Amniotic stem cell (primary cell): ENCODE measurements around the gene FAM209B.
"Not testable (repeated sequence)": the region's sequence is repeated elsewhere in the genome, so short reads cannot be mapped to it uniquely, and the experiment has no call there.

Source experiments
- DNase-seq: peaks from one replicate; lab custom pipeline; 2025; lab: John Stamatoyannopoulos, UW

Gene FAM209B, protein sequence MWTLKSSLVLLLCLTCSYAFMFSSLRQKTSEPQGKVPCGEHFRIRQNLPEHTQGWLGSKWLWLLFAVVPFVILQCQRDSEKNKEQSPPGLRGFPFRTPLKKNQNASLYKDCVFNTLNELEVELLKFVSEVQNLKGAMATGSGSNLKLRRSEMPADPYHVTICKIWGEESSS

DNA sequence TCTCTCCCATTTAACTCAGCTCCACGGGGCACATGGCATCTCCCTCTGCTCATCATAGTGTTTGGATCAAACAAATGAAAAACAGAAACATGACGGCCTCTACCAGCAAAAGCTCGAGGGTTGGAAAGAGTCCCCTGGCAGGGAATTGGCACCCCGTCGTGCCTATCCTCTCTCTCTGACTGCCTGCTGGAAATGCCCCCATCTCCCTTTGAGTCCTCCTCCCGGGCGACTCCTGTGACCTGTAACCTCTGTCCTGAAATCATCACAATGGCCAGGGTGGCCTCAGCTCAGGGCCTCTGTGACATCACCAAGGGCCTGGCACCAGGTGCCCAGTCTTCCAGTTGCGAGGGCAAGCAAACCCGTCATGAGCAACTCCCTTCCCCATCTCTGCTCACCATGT, at the start of gene FAM209B:
FAM209B (plus strand) TSS at position 301 of the 400 bp plus-strand sequence; CDS start at position 397, 96 bp downstream.
- not testable (repeated sequence) for DNase-seq

DNA sequence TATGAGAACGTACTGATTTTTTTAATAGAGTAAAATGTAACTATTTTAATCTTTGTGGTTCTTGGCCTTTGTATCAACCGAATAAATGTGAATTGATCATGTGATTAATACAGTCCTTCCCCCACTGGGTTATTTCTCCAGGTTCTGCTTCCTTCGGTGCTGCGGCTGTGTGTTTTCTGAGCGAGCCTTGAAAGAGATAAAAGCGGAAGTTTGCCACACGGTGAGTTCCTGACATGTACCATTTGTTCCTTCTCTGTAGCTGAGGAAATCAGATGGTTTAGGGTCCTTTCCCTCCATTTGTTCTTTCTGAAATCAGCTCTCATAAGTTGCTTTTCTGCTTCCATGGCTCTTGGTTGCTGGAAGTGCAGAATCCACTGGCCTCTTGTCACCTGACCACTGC, 49.1 kb upstream of the FAM209B start:
- DNase-seq, result no peak

DNA sequence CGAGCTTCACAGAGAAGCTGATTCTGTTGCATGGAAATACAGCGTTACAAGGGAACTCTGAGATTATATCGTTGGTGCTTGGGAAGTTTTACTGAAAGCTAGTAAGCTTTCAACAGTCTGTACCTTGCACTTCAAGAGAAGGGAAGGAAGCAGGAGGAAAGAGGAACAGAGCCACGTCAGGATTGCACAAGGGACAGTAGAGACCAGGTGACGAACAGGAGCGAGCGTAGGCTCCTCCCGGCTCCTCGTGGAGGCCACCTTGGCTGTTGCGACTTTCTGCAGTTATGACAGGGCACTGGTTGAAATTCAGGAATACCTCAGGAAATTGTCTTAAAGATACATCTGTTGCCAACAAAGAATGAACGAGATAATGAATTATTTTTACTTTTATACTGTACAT, 45.8 kb upstream of the FAM209B start:
- no peak for DNase-seq

DNA sequence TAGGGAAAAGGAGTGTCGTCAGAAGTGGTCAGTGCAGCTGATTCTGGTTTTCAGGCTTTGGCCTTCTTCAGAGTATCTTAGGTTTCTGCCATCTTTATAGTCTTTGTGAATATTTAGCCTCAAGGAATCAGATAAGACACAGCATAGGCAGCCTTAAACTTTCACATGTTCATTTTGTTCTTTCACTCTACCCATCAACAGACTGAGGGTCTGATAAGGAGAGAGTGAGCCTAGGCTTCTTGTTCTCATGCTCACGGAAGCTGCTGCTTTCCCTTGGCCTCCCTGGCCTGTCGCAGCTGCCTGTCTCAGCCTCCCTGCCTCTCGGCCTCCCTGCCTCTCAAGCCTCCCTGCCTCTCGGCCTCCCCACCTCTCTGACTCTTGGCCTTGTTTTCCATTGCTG, 44.5 kb upstream of the FAM209B start:
- DNase-seq, result no peak

DNA sequence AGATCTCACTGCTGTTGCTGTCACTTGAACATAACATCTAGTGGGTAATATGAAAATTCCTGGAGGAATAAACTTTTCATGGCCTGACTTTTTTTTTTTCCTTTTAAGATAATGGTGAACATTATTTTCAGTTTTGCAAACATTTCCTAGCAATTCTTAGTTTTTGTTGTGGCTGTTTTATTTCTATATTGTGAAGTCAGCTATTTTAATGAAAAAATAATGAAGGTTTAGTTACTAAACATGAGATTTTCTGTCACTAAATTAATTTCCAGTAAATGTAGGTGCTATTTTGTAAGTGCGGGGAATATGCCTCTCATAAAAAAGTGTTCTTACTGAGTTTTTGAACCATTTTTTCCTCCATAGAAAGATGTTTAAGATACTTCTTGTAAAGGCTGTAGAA, 31.9 kb upstream of the FAM209B start:
- DNase-seq, result no peak

DNA sequence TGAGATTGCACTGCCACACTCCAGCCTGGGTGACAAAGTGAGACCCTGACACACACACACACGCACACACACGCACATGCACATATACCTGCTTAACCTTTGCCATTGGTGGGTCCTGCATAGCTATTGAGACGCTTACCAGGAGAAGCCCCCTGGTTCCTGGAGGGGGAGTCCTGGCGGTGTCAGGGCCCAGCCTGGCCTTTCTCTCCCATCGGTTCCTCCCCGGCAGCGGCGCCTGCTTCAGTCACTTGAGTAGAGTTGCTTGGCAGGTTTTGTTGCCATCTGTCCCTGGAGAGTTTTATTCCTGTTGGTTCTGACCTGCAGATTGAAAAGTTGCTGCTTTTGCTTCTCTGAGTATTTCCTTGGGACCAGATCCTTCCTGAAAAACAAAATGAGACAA, 29.1 kb upstream of the FAM209B start:
- DNase-seq, result no peak

DNA sequence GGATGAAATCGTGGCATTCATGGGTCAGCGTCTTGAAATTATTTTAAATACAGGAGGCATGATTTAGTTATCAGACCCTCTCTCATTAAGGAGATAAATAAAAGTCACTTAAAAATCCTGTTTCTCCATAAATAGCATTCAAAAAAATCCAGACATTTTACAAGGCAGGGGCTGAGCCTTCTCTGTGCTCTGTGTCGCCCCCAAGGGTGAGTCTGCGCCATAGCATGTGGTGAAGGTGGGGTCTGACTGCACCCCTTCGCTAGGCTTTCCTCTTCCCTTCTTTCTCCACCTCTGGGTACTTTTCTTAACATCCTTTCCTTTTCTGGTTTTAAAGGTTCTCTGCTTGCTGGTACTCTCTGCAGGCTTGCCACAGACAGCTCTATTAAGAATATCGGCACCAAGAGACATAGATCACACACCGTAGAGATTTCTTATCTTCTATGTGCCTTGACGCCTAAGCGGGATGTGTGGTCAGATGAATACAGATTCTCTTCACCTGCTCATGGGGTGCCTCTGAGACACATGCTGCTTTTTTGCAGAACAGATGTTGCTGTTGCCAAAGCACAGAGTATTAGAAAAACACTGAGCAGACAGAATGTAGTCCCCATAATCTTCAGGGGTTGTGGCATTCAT, 28.6 kb upstream of the FAM209B start:
- DNase-seq, result no peak

DNA sequence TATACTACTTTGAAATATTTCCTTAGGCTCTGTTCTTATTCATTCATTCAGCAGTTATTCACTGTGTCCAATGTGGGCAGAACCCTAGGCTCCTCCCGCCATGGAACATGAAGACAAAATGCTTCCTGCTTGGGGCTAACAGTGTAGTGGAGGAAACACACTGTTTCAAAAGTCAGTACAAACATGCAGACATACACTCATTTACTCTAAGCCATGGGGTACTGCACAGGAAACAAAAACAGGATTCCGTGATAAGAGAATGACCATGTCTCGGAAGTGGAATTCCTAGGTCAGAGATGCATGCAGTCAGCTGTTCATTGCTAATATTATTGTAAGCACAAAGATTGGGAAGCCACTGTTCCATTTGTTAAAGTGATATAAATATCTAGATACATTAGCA, 26.9 kb upstream of the FAM209B start:
- no peak for DNase-seq

DNA sequence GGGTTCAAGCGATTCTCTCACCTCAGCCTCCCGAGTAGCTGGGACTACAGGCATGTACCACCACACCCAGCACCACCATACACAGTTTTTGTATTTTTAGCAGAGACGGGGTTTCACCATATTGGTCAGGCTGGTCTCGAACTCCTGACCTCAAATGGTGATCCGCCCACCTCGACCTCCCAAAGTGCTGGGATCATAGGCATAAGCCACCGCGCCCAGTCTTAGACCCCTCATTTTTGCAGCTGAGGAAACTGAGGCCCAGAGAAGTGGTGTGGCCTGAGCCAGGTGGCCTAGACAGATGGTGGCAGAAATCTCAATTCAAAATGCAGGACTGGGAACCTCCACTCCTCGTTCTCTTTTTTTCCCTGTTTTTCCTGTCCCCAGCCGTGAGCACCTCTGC, 21.1 kb upstream of the FAM209B start:
- no peak for DNase-seq

DNA sequence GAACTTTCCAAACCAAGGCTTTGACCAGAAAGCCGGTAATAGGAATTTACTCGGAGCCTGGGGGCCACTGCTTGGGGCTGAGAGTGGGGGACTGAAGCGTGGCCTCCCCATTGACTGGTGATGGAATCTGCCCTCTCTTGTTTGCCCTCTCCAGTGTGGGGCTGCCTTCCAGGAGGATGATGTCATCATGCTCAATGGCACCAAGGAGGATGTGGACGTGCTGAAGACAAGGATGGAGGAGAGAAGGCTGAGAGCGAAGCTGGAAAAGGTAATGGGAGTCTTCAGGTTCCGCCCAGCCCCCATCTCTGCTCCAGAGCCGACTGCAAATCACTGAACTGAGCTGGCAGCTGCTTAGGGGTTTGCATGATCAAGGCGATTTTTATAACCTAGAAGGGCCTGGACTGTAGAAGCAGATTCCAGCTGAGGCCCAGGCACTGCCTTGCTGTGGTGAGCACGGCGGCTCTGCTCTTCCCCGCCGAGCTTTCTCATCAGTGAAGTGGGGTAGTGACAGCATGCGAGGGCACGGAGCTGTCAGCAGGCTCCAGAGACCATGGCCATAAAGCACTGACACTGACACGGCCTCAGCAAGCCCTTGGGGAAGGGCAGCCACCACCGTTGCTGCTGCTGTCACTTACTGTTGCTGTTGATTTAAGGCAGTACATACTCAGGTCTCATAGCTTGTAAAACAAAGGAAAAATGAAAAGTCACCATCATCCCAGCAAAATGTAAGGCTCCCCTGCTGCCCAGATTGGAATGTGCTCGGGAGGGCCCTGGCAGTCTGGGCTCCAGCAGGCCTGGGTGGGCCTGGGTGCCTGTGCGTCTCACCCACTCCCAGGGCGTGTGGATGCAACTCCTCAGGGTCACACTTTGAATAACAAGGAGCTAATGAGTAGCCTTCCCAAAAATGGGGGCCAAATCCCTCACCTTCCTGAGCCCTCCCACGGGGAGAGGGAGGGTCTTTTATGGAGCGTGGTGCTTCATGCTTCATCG, 19.6 kb upstream of the FAM209B start:
- no peak for DNase-seq

DNA sequence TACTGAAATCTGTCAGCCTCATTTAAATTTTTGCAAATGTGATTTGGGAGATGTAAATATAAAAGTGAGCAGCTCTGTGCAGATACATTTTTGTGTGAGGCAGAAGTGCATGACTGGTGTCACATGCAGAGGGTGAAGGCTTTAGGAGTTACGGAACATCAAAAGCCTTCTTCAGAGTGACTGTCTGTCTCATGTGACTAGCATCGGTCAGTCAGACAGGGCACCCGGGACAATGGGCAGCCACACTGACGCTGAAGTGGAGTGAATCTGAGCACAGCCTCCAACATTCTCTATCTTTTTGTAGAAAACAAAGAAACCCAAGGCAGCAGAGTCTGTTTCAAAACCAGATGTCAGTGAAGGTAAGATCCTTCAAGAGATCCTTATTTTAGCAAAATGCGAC, 16.4 kb upstream of the FAM209B start:
- no peak for DNase-seq

DNA sequence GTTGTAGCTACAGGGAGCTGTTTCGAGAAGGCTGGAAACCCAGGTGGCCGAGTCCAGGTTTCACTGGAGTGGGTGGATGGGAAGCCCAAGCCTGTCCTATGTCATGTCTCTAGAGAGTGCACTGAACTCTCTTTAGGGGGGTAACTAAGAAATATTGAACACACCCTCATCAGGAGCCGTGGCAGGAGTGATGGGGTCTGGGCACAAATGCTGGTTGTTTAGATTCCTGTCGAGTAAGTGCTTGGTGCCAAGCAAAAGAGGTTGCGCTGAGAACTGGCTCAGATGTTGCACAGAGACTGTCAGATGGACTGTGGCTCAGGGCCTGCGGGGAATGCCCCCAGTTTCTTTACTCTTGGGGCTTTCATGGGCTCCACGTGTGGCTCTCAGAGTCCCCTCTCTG, 15.8 kb upstream of the FAM209B start:
- no peak for DNase-seq

DNA sequence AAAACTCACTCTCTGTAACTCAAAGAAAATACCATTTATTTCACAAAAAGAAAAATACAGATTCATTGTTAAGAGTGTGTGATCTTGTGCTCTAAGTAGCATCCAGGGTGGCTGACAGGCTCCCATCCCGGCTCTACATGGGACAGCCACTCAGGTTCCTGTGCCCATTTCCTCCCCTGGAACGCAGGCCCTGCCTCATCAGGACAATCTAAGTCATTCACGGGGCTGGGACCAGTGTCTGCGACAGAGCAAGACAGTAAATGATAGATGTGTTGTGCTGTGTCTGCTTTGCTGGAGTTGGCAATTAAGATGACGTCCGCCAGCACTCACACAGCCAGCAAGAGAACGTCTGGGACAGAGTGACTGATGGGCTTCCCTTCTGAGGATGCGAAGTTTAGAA, 15.4 kb upstream of the FAM209B start:
- no peak for DNase-seq

DNA sequence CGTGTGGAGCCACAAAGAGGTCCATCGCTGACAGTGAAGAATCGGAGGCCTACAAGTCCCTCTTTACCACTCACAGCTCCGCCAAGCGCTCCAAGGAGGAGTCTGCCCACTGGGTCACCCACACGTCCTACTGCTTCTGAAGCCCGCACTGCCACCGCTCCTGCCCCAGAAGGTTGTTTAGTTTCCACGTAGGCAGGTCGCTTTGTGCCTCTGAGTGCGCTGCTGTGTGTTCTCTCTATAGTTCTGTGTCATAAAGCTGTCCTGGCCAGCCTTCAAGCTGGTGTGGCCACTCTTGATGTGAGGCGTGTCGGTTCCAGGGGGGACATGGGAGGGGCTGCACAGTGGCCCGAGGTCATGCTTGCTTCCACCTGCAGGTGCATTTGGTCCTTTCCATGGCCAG, 14.9 kb upstream of the FAM209B start:
- DNase-seq, result no peak

DNA sequence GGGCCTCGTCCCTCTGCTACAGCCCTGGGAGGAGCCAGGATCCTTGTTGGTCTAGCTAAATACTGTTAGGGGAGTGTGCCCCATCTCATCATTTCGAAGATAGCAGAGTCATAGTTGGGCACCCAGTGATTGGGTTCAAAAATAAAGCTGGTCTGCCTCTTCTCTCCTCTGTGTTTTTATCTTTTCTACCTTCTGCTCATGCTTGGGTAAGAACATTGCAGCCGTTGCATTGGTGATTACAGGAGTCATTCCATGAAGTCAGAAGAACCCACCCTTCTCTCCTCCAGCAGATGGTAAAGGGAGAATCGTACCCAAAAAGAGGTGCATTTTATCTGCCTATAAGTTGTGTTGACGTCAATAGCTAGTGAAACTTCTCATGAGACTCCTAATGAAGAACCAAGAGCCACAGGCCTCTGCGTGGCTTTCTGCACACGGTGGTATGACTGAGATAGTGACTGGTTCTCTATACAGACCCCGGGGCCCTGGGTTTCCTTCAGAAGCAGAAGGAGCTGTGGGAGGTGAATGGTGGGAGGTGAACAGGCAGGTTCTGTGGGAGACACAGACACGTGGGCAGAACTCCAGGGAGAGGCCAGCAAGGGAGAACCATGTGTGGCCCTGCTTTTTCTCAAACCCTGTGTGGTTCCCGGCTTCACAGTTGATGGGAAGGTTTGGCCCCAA, 14.2 kb upstream of the FAM209B start:
- DNase-seq, result no peak

DNA sequence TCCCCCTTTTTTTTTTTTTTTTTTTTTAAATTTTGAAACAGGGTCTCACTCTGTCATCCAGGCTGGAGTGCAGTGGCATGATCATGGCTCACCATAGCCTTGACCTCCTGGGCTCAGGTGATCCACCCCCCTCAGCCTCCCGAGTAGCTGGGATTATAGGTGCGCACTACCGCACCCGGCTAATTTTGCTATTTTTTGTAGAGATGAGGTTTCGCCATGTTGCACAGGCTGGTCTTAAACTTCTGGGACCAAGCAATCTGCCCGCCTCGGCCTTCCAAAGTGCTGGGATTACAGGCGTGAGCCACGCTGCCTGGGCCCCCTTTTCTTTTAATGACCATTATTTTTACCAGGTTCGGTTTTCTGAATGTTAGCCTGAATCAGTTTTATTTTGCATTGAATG, 13.5 kb upstream of the FAM209B start:
- no peak for DNase-seq

DNA sequence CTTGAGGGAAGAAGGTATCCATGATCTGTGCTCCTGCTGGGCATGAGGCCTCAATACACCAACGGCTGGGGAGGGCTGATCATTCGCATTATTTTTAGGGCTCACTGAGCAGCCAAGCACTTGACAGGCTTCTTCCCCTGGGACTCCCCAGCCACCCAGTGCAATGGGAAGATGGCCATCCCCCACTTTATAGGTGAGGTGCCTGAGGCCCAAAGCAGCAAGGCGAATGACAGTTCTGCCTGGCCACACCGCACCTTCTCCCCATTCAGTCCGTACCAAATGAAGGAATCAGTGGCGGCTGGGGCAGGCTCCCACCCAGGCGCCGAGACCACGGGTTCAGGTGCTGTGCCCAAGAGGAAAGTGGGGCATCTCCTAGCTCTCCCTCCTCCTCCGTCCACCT, 12.9 kb upstream of the FAM209B start:
- DNase-seq, result no peak

DNA sequence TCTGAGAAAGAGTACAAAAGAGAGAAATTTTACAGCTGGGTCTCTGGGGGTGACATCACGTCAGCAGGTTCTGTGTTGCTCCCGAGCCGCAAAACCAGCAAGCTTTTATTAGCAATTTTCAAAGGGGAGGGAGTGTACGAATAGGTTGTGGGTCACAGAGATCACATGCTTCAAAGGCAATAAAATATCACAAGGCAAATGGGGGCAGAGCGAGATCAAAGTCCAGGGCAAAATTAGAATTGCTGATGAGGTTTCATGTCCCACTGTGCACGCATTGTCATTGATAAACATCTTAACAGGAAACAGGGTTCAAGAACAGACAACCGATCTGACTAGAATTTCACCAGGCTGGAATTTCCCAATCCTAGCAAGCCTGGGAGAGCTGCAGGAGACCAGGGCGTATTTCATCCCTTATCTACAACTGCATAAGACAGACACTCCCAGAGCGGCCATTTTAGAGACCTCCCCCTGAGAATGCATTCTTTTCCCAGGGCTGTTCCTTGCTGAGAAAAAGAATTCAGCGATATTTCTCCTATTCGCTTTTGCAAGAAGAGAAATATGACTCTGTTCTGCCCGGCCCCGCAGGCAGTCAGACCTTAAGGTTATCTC, 12.2 kb upstream of the FAM209B start:
- DNase-seq, result not testable (repeated sequence)

DNA sequence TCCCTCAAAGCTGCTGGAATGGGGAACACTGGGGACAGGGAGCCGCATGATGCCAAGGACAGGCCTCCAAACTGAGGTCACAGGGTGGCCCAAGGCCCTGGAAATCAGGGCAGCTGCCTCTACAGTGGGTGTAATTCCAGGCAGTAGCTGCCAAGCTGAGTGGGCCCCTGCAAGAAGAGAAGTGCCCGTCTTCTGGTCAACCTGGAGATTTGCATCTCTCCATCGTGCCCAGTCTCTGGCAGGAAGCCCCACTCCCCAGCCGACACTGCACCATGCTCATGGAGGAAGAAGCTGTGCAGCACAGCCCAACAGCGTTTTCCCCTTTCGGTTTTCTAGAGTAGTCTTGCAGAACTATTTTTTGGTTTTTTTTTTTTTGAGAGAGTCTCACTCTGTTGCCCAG, 10.7 kb upstream of the FAM209B start:
- DNase-seq, result no peak

DNA sequence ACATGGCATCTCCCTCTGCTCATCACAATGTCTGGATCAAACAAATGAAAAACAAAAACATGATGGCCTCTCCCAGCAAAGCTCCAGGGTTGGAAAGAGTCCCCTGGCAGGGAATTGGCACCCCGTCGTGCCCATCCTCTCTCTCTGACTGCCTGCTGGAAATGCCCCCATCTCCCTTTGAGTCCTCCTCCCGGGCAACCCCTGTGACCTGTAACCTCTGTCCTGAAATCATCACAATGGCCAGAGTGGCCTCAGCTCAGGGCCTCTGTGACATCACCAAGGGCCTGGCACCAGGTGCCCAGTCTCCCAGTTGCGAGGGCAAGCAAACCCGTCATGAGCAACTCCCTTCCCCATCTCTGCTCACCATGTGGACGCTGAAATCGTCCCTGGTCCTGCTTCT, 8.6 kb upstream of the FAM209B start, which contains the start of gene FAM209A:
FAM209A (plus strand) TSS at position 301 of the 400 bp plus-strand sequence; CDS start at position 366, 65 bp downstream.
- not testable (repeated sequence) for DNase-seq

DNA sequence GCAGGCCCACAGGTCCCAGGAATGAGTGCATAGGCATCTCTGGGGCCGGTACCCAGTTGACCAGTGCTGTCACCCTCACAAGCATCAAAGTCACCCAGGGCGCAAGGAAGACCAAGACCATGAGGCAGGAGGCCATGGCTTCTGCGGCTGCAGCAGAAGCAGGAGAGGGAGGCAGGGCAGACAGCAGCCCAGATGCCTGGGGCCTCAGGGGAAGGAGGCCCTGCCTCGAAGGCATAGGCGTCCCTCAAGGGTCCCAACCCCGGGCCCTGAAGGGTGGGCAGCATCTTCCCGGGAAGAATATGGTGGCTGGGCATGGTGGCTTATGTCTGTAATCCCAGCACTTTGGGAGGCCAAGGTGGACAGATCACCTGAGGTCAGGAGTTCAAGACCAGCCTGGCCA, 5.5 kb upstream of the FAM209B start:
- DNase-seq, result no peak

DNA sequence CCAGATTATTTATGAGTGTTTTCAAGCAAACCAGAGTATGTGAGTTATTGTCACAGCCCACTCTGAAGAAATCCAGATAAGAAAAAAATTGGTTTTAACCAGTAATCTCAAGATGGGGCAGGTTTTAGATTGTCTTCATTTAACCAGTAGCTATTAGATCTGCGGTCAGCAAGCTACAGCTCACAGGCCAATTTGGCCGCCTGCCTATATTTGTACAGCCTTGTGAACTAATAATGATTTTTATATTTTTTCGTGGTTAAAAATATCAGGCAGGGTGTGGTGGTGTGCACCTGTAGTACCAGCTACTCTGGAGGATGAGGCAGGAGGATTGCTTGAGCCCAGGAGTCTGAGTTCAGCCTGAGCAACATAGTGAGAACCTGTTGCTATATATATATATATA, 5.0 kb downstream of the FAM209B start:
- no peak for DNase-seq
